H1 (cell line): ENCODE data around the gene EXOC2. TPM values are rescaled to one million over a fixed set of nuclear protein-coding genes. Genes with fewer than 3 reads are reported as not detected.

Source experiments
- CTCF ChIA-PET: fragments of 300-600 bp; sonication (Branson Sonifier 250); formaldehyde crosslinking; loops from one replicate; lab custom pipeline; 2021; ENCODE audit not compliant: partially characterized antibody; lab: Charles Lee
- POLR2A ChIA-PET: fragments of 300-600 bp; sonication (Branson Sonifier 250); formaldehyde crosslinking; loops from one replicate; lab custom pipeline; 2021; ENCODE audit warnings: inconsistent platforms; ENCODE audit not compliant: partially characterized antibody; lab: Charles Lee
- DNase-seq, 2 experiments: peaks; one replicate each; pipeline versions ENCODE4 v3.0.0 to v3.0.0-alpha.2; 2010 to 2022; ENCODE audit warnings: low spot score in 2 of 2, low read depth in 1 of 2, mixed read lengths in 1 of 2
- FAIRE-seq: peaks from 2 replicates; lab custom pipeline; 2011; peaks lifted over from hg19 to GRCh38; lab: Jason Lieb, UNC
- H2AFZ ChIP-seq: 2 replicates; pipeline ENCODE4 v1.8.1; 2012; ENCODE audit warnings: low read length, inconsistent platforms
- H2AK5ac ChIP-seq: 2 replicates; pipeline ENCODE4 v1.6.1; 2013; ENCODE audit warnings: low read depth, low read length
- H2BK120ac ChIP-seq: replicated peaks from 2 replicates; pipeline ENCODE3; 2013; ENCODE audit warnings: low read depth, low read length, inconsistent platforms
- H2BK12ac ChIP-seq: 2 replicates; pipeline ENCODE4 v1.6.1; 2013; ENCODE audit warnings: low read depth, low read length
- H2BK15ac ChIP-seq: 2 replicates; pipeline ENCODE4 v1.6.1; 2013; ENCODE audit warnings: low read length
- H2BK20ac ChIP-seq: 2 replicates; pipeline ENCODE4 v1.6.1; 2013; ENCODE audit warnings: low read length
- H2BK5ac ChIP-seq: 2 replicates; pipeline ENCODE4 v1.6.1; 2013; ENCODE audit warnings: low read depth, low read length
- H3K14ac ChIP-seq: 2 replicates; pipeline ENCODE4 v1.6.1; 2013; ENCODE audit warnings: inconsistent platforms; ENCODE audit not compliant: insufficient read length
- H3K18ac ChIP-seq: 2 replicates; pipeline ENCODE4 v1.6.1; 2013; ENCODE audit warnings: low read length; ENCODE audit errors: extremely low read depth
- H3K23ac ChIP-seq: 2 replicates; pipeline ENCODE4 v1.6.1; 2013; ENCODE audit warnings: inconsistent platforms; ENCODE audit not compliant: insufficient read length
- H3K23me2 ChIP-seq: 2 replicates; pipeline ENCODE4 v1.6.1; 2013; ENCODE audit warnings: low read depth, low read length
- H3K27ac ChIP-seq: 2 replicates; pipeline ENCODE4 v1.6.1; 2011; ENCODE audit warnings: low read depth, low read length, inconsistent platforms
- H3K27me3 ChIP-seq, 4 experiments: replicated peaks in 1 of 4; 1 replicate in 1 of 4; 2 replicates in 3 of 4; pipeline versions ENCODE4 v1.6.1 to v1.8.1; 2011 to 2013; ENCODE audit warnings: low read length in 3 of 4, mild to moderate bottlenecking in 3 of 4, inconsistent platforms in 2 of 4, mixed read lengths in 2 of 4, moderate library complexity in 1 of 4; ENCODE audit not compliant: control insufficient read depth in 3 of 4, insufficient read depth in 3 of 4; ENCODE audit errors: extremely low read depth in 1 of 4
- H3K36me3 ChIP-seq, 4 experiments: 2 replicates each; pipeline versions ENCODE4 v1.6.1 to v1.8.1; 2011 to 2013; ENCODE audit warnings: mild to moderate bottlenecking in 4 of 4, low read length in 3 of 4, moderate library complexity in 2 of 4, control low read depth in 1 of 4, inconsistent platforms in 1 of 4; ENCODE audit not compliant: insufficient read depth in 4 of 4, control insufficient read depth in 2 of 4
- H3K4ac ChIP-seq: replicated peaks from 2 replicates; pipeline ENCODE3; 2013; ENCODE audit warnings: low read length, low read depth, mixed read lengths, inconsistent platforms; ENCODE audit not compliant: insufficient read length
- H3K4me1 ChIP-seq, 4 experiments: replicated peaks in 1 of 4; 1 replicate in 1 of 4; 2 replicates in 3 of 4; pipeline versions ENCODE4 v1.6.1 to v1.8.1; 2011 to 2013; ENCODE audit warnings: low read length in 3 of 4, inconsistent platforms in 2 of 4, mixed read lengths in 1 of 4; ENCODE audit not compliant: insufficient read depth in 4 of 4, control insufficient read depth in 3 of 4
- H3K4me2 ChIP-seq, 2 experiments: 2 replicates each; pipeline versions ENCODE4 v1.6.1 to v1.8.1; 2011 to 2013; ENCODE audit warnings: low read depth in 2 of 2, low read length in 2 of 2, control low read depth in 1 of 2, inconsistent platforms in 1 of 2, mild to moderate bottlenecking in 1 of 2; ENCODE audit not compliant: insufficient read depth in 1 of 2
- H3K4me3 ChIP-seq, 4 experiments: fragments of 200-600, 300-600 bp in 1 of 4; sonication (generic), shearing (Covaris generic), sonication (Bioruptor Twin) in 1 of 4; 2 replicates each; pipeline versions ENCODE4 v1.5.1 to v1.8.1; 2011 to 2016; ENCODE audit warnings: low read length in 4 of 4, low read depth in 3 of 4, control low read depth in 2 of 4, inconsistent platforms in 2 of 4, mild to moderate bottlenecking in 2 of 4, mixed read lengths in 1 of 4, moderate library complexity in 1 of 4; ENCODE audit not compliant: insufficient read depth in 2 of 4; ENCODE audit errors: extremely low read depth in 1 of 4
- H3K56ac ChIP-seq: replicated peaks from 2 replicates; pipeline ENCODE3; 2013; ENCODE audit warnings: low read depth, mild to moderate bottlenecking, mixed read lengths, low read length, inconsistent platforms; ENCODE audit not compliant: insufficient read length
- H3K79me1 ChIP-seq: 2 replicates; pipeline ENCODE4 v1.6.1; 2013; ENCODE audit warnings: low read depth, low read length, control low read depth
- H3K79me2 ChIP-seq, 2 experiments: 2 replicates each; pipeline versions ENCODE4 v1.6.1 to v1.8.1; 2012 to 2013; ENCODE audit warnings: low read length in 2 of 2, mild to moderate bottlenecking in 2 of 2, inconsistent platforms in 1 of 2; ENCODE audit not compliant: insufficient read depth in 2 of 2, control insufficient read depth in 1 of 2
- H3K9ac ChIP-seq, 4 experiments: replicated peaks in 1 of 4; 1 replicate in 1 of 4; 2 replicates in 3 of 4; pipeline versions ENCODE4 v1.6.1 to v1.8.1; 2011 to 2013; ENCODE audit warnings: low read depth in 3 of 4, low read length in 3 of 4, control low read depth in 2 of 4, mild to moderate bottlenecking in 2 of 4, moderate library complexity in 2 of 4, inconsistent platforms in 1 of 4; ENCODE audit errors: extremely low read depth in 1 of 4
- H3K9me3 ChIP-seq, 2 experiments: 2 replicates each; pipeline versions ENCODE4 v1.6.1 to v1.8.1; 2012 to 2013; ENCODE audit warnings: mild to moderate bottlenecking in 2 of 2, moderate library complexity in 2 of 2, control low read depth in 1 of 2, inconsistent platforms in 1 of 2, low read depth in 1 of 2, low read length in 1 of 2, mixed read lengths in 1 of 2; ENCODE audit not compliant: insufficient read depth in 2 of 2
- H4K20me1 ChIP-seq, 2 experiments: replicated peaks in 1 of 2; 2 replicates each; pipeline versions ENCODE3 to v1.8.1; 2011 to 2013; ENCODE audit warnings: inconsistent platforms in 2 of 2, low read length in 2 of 2, mild to moderate bottlenecking in 1 of 2; ENCODE audit not compliant: insufficient read depth in 2 of 2, control insufficient read depth in 1 of 2
- H4K5ac ChIP-seq: 2 replicates; pipeline ENCODE4 v1.6.1; 2013; ENCODE audit warnings: low read length, low read depth, mixed read lengths, inconsistent platforms; ENCODE audit not compliant: insufficient read length
- H4K8ac ChIP-seq: 2 replicates; pipeline ENCODE4 v1.8.0; 2013; ENCODE audit warnings: mild to moderate bottlenecking, moderate library complexity, low read length, inconsistent platforms; ENCODE audit not compliant: insufficient read depth; ENCODE audit errors: extremely low read depth
- H4K91ac ChIP-seq: replicated peaks from 2 replicates; pipeline ENCODE3; 2013; ENCODE audit warnings: low read length, mixed read lengths, inconsistent platforms; ENCODE audit not compliant: insufficient read length
- ASH2L ChIP-seq: fragments of 200-600, 300-600 bp; sonication (generic); IDR thresholded peaks from one replicate; pipeline ENCODE4 v1.7.1; 2017; ENCODE audit warnings: low read length
- BRCA1 ChIP-seq: IDR thresholded peaks from 2 replicates; pipeline ENCODE4 v1.6.1; 2012; ENCODE audit warnings: low read depth, low read length, improper control_type of control experiment
- CHD1 ChIP-seq: IDR thresholded peaks from 2 replicates; pipeline ENCODE4 v1.6.1; 2012; ENCODE audit warnings: low read depth, low read length, improper control_type of control experiment
- CREB1 ChIP-seq: IDR thresholded peaks from 2 replicates; pipeline ENCODE4 v1.6.1; 2012; ENCODE audit warnings: inconsistent platforms
- FOSL1 ChIP-seq: IDR thresholded peaks from 2 replicates; pipeline ENCODE4 v1.6.1; 2011; ENCODE audit warnings: mild to moderate bottlenecking, low read depth, low read length, moderate library complexity; ENCODE audit not compliant: insufficient read depth
- HDAC6 ChIP-seq: IDR thresholded peaks from one replicate; pipeline ENCODE4 v1.7.1; 2012; ENCODE audit warnings: low read depth, mild to moderate bottlenecking, inconsistent platforms, low read length, moderate library complexity
- JUND ChIP-seq: IDR thresholded peaks from 2 replicates; pipeline ENCODE4 v1.6.1; 2011; ENCODE audit warnings: mild to moderate bottlenecking, improper control_type of control experiment, low read length
- NANOG ChIP-seq: IDR thresholded peaks from 2 replicates; pipeline ENCODE4 v1.6.1; 2011; ENCODE audit warnings: low read length, low read depth, mild to moderate bottlenecking, inconsistent platforms; ENCODE audit not compliant: insufficient read depth, poor library complexity, severe bottlenecking
- RNF2 ChIP-seq: fragments of 200-900, 300-1000 bp; sonication (generic); IDR thresholded peaks from 2 replicates; pipeline ENCODE4 v1.7.1; 2016; ENCODE audit warnings: borderline replicate concordance, low read depth, mild to moderate bottlenecking, antibody characterized with exemption, low read length; ENCODE audit not compliant: poor library complexity, severe bottlenecking; ENCODE audit errors: missing control alignments
- RXRA ChIP-seq: IDR thresholded peaks from 2 replicates; pipeline ENCODE4 v1.6.1; 2011; ENCODE audit warnings: low read depth, mild to moderate bottlenecking, low read length, moderate library complexity; ENCODE audit not compliant: insufficient read depth
- SIRT6 ChIP-seq: IDR thresholded peaks from one replicate; pipeline ENCODE4 v1.7.1; 2012; ENCODE audit warnings: low read length, inconsistent platforms
- SP1 ChIP-seq: IDR thresholded peaks from 2 replicates; pipeline ENCODE4 v1.6.1; 2011; ENCODE audit warnings: low read depth, low read length
- WGBS, 2 experiments: shearing (Covaris generic) in 1 of 2; methylation state at CpG; one replicate each; pipeline versions ENCODE4 v1.1.6 to v1.1.7; 2013 to 2015; ENCODE audit warnings: low lambda C conversion rate in 2 of 2, mixed read lengths in 2 of 2, inconsistent platforms in 1 of 2, low coverage in 1 of 2, missing lambda C conversion rate in 1 of 2; ENCODE audit not compliant: insufficient replicate concordance in 2 of 2, insufficient coverage in 1 of 2, insufficient read length in 1 of 2; ENCODE audit errors: extremely low coverage in 1 of 2, missing lambda C conversion rate in 1 of 2; 5-methylcytosine and 5-hydroxymethylcytosine counted together
- polyA plus RNA-seq, 7 experiments: library from polyadenylated mRNA; depleted of rRNA in 3 of 7; stranded (reverse) in 5 of 7; unstranded in 2 of 7; fragments of >200 nt in 5 of 7; fragments of 200-250 nt in 2 of 7; gene quantifications; 1 replicate in 5 of 7; 2 replicates in 1 of 7; 4 replicates in 1 of 7; pipeline versions ENCODE4 v1.2.1 to v1.2.3, GENCODE V29; 2011 to 2013; ENCODE audit warnings: missing spikeins in 2 of 7, mixed read lengths in 2 of 7
- total RNA-seq: library from RNA; stranded (reverse); fragmentation: NEBNext Ultra II Directional; extraction: Animal tissue kit (Norgen Biotek cat#: 25700); gene quantifications from 2 replicates; pipeline ENCODE4 v1.2.1, GENCODE V29; 2021
- TF ChIP-seq, protein P1 (sequence below): IDR thresholded peaks from 2 replicates; pipeline ENCODE4 v1.6.1; 2012; ENCODE audit warnings: inconsistent platforms
- TF ChIP-seq, protein P2 (sequence below): IDR thresholded peaks from 2 replicates; pipeline ENCODE4 v1.6.1; 2011; ENCODE audit warnings: low read length, improper control_type of control experiment

The EXOC2 gene
- total and polyA plus RNA-seq, 2 of the 8 experiments (the other 6 are each of a cell fraction or from before 2014, with no cell fraction given) = 25.5 to 44.4 TPM

DNA sequence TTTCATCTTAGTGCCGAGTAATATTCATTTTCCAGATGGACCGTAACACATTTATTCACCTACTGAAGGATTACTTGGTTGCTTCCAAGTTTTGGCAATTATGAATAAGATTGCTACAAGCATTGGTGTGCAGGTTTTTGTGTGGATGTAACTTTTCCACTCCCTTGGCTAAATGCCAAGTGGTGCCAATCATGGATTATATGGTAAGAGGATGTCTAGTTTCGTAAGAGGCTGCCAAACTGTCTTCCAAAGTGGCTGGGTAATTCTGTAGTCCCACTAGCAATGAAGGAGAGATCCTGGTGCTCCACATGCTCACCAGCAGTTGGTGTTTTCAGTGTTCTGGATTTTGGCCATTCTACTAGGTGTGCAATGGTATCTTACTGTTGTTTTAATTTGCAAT is 184.3 kb downstream of the EXOC2 start:
- Histone ChIP-seq H2AK5ac (no peak overlapping the region), H3K27me3 (no peaks in the 10 kb centered on the region), H4K20me1 (peaks cover 0 to 4% of the 10 kb centered on the region in 2 experiments), H2AFZ (no peak overlapping the region), H3K9ac (no peak overlapping the region), H3K79me2 (no peaks in the 10 kb centered on the region), H3K36me3 (no peaks in the 10 kb centered on the region; a peak in 1 of 8 replicates), H3K79me1 (no peaks in the 10 kb centered on the region), H3K56ac (no peak overlapping the region), H2BK12ac (no peak overlapping the region), H4K5ac (no peak overlapping the region), H2BK20ac (no peak overlapping the region), H2BK120ac (no peak overlapping the region), H3K4me1 (no peaks in the 10 kb centered on the region), H3K23ac (no peak overlapping the region), H4K8ac (no peak overlapping the region), H4K91ac (no peak overlapping the region), H3K23me2 (no peaks in the 10 kb centered on the region), H3K9me3 (no peaks in the 10 kb centered on the region), H3K18ac (no peak overlapping the region), H2BK15ac (no peak overlapping the region), H3K4me2 (no peak overlapping the region), H3K4me3 (no peak overlapping the region), H2BK5ac (no peak overlapping the region), H3K4ac (no peak overlapping the region), H3K27ac (no peak overlapping the region), H3K14ac (no peak overlapping the region)
- DNase-seq (no peak), FAIRE-seq (no peak)
- POLR2A ChIA-PET = no interaction called here
- CTCF ChIA-PET = no interaction called here
- 95% methylated on average over 3 of the region's 3 CpGs; no CpG with 5 or more reads in 1 of the 2 experiments for WGBS, 2 experiments
- TF ChIP-seq ASH2L (no peak), SIRT6 (no peak), BRCA1 (no peak), CHD1 (no peak), FOSL1 (no peak), HDAC6 (no peak), NANOG (no peak), RXRA (no peak), JUND (no peak), RNF2 (no peak), CREB1 (no peak), SP1 (no peak)
- TF ChIP-seq, protein P1, sequence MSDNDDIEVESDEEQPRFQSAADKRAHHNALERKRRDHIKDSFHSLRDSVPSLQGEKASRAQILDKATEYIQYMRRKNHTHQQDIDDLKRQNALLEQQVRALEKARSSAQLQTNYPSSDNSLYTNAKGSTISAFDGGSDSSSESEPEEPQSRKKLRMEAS = no peak
- TF ChIP-seq, protein P2, sequence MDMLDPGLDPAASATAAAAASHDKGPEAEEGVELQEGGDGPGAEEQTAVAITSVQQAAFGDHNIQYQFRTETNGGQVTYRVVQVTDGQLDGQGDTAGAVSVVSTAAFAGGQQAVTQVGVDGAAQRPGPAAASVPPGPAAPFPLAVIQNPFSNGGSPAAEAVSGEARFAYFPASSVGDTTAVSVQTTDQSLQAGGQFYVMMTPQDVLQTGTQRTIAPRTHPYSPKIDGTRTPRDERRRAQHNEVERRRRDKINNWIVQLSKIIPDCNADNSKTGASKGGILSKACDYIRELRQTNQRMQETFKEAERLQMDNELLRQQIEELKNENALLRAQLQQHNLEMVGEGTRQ = no peak
